Glomerular visceral epithelial cell (primary cell): ENCODE measurements around the gene RAB5IF.
"Not testable (repeated sequence)": the region's sequence is repeated elsewhere in the genome, so short reads cannot be mapped to it uniquely, and the experiment has no call there.

Experiments used
- DNase-seq: peaks from one replicate; pipeline ENCODE4 v3.0.0-alpha.2; 2016; ENCODE audit errors: extremely low spot score

RAB5IF gene

GRCh38 chr20:36585410-36586125 is 20.0 kb upstream of the RAB5IF start:
- DNase-seq, result no peak

GRCh38 chr20:36587388-36588070 is 18.1 kb upstream of the RAB5IF start:
- no peak for DNase-seq

GRCh38 chr20:36591281-36591680 is 14.3 kb upstream of the RAB5IF start:
- DNase-seq, result no peak

DNA sequence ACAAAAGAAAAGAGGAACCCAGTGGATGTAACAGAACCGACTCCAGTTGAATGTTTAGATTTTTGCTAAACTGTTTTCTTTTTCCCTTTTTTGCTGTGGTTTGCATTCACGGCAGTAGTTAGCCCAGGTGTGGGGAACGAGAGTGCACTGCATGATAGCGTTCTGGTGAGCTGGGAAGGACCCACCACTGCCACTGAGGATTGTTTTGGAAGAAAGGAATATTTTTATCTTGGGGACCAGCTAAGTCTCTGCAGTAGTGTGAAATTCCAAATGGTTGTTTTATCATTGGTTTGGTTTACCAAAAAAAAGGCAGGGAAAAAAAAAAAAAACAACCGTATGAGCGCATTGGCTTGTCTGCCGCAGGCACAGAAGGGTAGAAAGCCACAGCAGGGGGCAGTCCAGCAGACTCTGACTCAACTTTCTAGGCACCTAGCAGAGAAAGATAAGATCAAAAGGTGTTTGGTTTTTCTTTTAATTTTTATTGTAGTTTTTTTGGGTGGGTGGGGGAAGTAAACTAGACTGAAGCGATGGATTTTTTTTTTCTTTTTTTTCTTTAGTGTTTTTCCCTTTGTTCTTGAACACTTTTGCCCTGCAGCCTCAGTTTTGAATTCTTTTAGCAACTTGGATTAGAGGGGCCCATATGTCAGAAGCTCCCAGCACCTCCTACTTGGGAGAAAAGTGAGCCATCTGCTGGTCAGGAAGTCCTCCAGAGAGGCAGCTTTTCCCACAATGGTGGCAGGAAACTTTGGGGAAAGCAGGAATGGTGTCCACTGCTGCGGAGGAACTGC is 13.5 kb upstream of the RAB5IF start:
- DNase-seq, result peak; percentile 31

DNA sequence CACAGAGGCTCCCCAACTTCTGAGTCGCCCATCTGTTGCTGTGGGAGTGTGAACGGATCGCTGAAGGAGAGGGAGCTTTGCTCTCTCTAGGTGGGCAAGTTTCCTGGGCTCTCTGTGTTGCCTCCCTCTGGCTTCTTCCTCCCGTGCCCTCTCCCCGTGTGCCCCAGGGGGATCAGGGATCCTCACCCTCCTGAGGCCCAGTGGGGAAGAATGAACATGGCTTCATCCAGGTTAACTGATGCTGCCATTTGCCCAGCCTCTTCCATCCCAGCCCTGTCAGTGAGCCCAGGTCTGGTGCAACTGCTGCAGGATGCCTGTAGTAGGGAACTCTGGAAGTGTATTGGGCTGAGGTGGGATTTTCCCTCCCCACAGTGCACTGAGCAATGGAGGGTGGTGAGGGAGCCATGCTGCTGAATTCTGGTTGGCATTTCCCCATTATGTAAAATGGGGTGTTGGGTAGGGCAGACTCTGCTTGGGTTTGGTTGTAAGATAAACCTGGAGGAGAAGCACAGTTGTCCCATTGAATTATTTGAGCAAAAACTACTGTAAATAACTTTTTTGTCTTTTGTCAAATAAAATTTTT is 12.1 kb upstream of the RAB5IF start:
- no peak for DNase-seq

GRCh38 chr20:36599912-36600345 is 5.7 kb upstream of the RAB5IF start:
- DNase-seq, result no peak

- DNase-seq, result no peak
Observed at GRCh38 chr20:36601540-36601939, 4.0 kb upstream of the RAB5IF start.

GRCh38 chr20:36604952-36605398 is 604 bp upstream of the RAB5IF start:
- DNase-seq, result peak; percentile 39

GRCh38 chr20:36606158-36607066 is 833 bp downstream of the RAB5IF start:
- DNase-seq, result peak; percentile 31

- no peak for DNase-seq
Observed at GRCh38 chr20:36607586-36608387, 2.2 kb downstream of the RAB5IF start.

- DNase-seq, result not testable (repeated sequence)
Observed at GRCh38 chr20:36608388-36608728, 2.8 kb downstream of the RAB5IF start.

DNA sequence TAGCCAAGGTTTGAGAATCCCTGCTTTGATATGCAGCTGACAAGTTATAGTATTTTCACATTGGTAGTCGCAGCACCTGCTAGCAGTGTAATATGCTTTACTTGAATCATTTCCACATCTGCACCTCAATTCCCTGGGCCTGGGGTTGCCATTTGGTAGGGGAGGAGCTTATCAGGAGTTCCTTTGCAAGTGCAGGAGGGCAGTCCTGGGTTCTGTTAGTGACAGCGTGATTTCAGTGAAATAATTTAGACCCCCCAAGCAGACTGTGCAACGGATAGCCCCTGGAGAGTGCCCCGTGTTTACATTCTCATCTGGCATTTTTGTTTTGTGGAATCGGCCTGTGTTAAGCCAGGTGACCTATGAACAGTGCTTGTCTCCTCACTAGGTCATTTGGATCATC is 6.0 kb downstream of the RAB5IF start:
- DNase-seq, result no peak

DNA sequence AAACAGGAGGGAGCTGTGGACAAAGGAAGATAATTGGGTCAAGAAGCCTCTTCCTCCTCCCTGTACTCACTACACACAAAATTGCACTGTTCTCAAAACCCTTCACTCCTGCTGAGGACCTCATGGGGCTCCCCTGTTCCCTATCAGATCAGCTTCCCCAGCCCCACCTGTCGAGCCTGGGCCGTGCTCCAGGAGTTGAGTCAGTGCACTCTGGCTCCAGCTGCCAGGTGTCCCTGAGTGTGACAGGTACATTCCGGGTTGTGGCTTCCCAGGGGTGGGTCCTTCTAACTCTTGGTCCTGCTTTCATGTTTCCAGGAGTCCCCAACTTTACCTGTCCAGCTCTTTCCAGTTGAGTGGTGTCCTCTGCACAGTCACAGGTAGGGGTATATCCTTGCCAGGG is 8.4 kb downstream of the RAB5IF start:
- no peak for DNase-seq

- peak; percentile 91 for DNase-seq
Observed at GRCh38 chr20:36614781-36615557, 9.4 kb downstream of the RAB5IF start.

DNA sequence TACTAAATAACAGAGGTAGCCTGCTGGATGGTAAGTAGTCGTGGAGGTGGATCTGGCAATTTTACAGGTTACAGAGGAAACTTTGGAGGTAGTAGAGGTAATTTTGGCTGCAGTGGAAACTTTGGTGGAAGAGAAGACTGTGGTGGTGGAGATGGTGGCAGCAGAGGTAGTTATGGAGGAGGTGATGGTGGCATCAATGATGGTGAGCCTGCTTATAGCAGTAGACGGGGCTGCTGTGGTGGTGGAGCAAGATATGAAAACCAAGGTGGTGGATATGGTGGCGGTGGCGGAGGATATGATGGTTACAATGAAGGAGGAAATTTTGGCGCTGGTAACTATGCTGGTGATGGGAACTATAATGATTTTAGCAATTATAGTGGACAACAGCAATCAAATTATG is 15.3 kb downstream of the RAB5IF start:
- DNase-seq, result no peak

- DNase-seq, result no peak
Observed at GRCh38 chr20:36623444-36623843, 17.9 kb downstream of the RAB5IF start.

GRCh38 chr20:36624068-36624943 is 18.7 kb downstream of the RAB5IF start:
- no peak for DNase-seq

DNA sequence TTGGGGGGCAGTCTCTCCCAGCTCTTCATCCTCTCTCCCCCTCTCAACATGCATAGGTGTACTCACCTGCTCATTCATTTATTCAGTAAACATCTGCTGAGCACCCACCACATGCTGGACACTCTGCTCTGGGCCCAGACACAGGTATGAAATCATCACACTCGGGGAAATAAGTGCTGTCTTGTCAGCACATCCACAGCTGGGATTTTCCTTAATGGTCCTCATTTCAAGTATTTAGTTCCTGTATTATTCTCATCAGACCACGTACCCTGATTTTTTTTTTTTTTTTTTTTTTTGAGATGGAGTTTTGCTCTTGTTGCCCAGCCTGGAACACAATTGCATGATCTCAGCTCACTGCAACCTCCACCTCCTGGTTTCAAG is 19.4 kb downstream of the RAB5IF start:
- no peak for DNase-seq

- DNase-seq, result no peak
Observed at GRCh38 chr20:36628076-36628475, 22.5 kb downstream of the RAB5IF start.
